Stimulated activated CD4-positive, alpha-beta T cell treated with anti-CD3 and anti-CD28 coated beads, Interleukin-2, amount 100 ng/mL, for 4 hours (primary cell): Measurements from ENCODE around the gene DGKH.
"Not testable (repeated sequence)": the region's sequence is repeated elsewhere in the genome, so short reads cannot be mapped to it uniquely, and the experiment has no call there.

ENCODE experiments used
- DNase-seq: peaks from one replicate; pipeline ENCODE4 v3.0.0-alpha.2; 2020; ENCODE audit warnings: low read depth

The DGKH gene

DNA sequence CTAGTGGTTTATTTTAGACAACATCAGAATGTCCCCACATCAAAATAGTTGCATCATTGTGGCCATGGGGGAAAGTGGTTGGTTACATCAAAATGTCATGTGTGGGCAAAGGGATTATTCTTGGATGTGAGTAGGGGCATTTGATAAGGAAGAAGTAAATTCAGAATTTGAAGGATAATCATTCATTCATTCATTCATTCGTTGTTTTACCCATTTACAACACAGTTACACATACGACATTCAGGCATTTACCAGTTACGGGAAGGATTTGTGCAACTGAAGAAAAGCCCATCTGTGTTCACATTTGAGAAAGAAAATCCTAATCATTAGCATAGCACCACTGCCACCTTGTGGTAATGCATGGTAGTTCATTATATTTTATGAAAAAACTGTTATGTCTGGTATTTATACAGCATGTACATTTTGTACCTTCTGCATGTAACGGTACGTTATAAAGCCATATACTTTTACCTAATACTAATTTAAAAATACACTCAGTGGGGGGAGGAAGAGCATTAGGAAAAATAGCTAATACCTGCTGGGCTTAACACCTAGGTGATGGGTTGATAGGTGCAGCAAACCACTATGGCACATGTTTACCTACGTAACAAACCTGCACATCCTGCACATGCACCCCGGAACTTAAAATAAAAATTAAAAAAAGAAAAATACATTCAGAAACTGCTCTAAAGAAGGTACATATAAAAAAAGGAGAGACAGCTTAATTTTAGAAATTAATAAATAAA lies 62.1 kb downstream of the DGKH start:
- peak; percentile 26 for DNase-seq

DNA sequence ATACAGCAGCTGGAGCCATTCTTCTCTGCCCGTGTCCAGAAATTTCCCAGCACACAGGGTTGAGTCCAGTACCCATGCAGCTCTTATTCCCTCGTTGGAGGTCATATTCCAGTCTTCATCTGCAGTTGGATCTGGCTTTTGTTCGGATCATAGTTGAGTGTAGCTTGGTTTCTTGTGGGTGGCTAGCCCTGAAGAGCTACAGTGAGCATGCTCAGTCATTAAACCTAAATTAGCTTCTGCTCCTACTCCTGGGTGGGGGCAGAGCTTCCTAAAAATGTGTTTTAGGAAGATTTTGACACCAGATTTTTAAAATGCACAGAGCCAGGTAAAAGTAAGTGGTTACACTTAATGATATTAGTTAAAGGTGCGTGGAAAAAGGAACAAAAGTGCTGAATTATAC lies 64.4 kb downstream of the DGKH start:
- no peak for DNase-seq

GRCh38 chr13:42113478-42113877 lies 65.0 kb downstream of the DGKH start:
- no peak for DNase-seq

DNA sequence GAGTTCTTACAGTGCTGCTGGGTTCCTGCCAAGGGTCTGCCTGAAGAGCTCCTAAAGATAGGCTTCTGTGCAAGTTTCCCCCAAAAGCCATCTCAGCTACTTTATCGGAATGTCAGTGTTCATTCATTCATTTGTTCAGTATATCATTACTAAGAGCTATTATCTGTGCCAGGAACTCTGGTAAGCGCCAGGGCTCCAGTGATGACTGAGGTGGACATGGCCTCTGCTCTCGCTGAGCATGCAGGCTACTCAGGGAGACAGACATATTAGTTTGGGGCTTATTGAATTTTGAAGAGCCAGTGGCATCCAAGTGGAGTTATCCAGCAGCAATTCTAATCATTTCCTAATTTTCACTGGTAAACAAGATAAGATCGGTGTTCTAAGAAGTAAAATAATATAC lies 65.8 kb downstream of the DGKH start:
- no peak for DNase-seq

- no peak for DNase-seq
These were observed 66.5 kb downstream of the DGKH start for GRCh38 chr13:42114912-42115311.

DNA sequence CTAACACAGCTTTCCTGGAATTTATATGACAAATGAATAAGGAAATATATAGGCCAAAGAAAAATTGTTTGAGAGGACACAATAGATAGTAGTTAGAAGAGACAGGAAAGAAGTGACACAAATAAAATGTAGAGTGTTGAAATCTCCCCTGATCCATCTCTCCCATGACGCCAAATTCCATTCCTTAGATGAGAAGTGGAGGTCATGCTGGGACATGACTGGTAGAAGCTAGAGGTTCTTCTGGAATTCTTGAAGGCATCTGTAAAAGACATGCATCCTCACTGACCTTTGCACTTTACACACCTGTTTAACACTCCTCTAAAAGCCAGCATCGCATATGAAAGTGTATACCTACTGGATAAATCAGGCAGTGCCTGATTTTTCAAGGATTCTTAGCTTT lies 67.8 kb downstream of the DGKH start:
- DNase-seq: no peak

DNA sequence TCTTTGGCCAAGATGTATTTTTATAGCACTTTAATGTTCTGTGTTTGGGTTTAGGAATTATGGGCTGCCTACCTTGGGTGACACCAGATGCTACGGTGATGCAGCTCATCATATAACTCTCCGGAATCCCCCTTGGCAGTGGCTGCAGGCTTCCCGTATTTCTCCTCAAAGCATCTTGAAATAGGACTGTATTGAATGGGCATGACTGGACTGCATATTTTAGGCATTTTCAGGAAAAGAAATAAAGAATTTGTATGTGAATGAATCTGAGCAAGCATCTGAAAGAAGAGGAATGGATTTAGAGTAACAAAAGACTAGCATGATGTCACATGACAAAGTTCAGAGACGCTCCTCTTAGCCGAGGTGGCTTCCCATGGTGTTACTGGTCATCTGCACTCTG lies 70.6 kb downstream of the DGKH start:
- DNase-seq: no peak

GRCh38 chr13:42119875-42120274 lies 71.4 kb downstream of the DGKH start:
- no peak for DNase-seq

DNA sequence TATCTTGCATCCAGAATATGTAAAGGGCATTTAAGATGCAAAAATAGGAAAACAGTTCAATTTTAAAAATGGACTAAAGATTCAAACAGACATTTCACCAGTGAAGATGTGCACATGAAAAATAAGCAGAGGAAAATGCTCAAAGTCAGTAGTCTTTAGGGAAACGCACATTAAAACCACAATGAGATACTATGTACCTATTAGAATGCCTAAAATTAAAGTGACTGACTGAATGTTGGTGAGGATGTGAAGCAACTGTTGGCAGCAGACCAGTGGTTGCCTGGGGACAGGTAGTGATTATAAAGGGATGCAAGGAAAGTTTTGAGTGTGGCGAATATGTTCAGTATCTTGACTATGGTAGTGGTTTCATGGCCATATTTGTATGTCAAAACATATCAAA lies 75.2 kb downstream of the DGKH start:
- DNase-seq: no peak

GRCh38 chr13:42125046-42125445 lies 76.6 kb downstream of the DGKH start:
- no peak for DNase-seq

DNA sequence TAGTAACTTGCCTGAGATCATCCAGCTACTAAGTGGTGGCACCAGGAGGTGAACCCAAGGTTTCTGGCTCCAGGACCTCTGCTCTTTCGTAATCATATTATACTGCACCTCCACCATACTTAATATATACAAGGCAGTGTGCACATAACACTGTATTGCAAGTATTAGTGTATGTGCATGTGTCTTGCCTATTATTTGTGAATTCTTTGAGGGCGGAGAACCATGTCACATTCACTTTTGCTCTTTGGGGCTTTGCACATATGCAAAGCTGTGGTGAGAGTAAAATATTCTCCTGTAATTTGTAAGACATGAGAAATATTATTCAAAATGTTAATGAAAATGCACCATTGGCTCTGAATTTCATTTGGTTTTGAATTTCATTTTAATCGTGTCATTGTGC lies 78.6 kb downstream of the DGKH start:
- no peak for DNase-seq

DNA sequence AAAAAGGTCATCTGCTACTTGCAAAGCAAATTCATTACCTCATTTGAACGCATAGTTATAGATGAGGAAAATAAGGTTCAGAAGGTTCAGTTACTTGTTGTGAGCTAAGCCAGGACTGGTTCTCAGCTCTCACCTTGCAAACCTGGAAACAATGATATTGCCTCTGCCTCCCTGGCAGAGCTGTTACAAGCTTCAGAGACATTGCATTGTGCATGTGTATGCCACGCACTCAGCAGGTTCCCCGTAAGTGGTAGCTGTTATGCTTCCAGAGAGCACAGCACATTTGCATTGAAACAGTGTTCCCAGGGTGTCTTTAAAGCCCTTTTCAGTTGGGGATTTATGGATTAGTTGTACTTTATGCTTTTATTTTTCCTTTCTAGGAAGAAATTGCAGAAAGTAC lies 80.6 kb downstream of the DGKH start:
- DNase-seq: no peak

DNA sequence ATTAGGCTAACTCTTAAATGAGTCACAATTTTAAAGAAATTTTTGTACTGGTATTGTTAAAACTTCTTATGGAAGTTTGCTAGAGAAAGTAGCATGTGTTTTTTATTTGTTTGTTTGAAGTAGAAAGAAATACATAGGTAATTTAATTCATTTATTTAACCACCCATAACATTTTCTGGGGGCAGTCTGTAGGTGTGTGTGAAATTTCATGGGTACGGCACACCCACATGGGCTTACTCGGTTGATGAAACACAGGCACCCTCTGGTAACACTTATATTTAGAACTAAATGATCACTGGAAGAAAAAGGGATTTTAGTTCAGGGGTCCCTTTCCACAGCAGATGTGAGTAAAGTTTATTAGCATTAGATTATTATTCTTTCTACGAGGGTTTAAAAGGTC lies 88.1 kb downstream of the DGKH start:
- DNase-seq: no peak

DNA sequence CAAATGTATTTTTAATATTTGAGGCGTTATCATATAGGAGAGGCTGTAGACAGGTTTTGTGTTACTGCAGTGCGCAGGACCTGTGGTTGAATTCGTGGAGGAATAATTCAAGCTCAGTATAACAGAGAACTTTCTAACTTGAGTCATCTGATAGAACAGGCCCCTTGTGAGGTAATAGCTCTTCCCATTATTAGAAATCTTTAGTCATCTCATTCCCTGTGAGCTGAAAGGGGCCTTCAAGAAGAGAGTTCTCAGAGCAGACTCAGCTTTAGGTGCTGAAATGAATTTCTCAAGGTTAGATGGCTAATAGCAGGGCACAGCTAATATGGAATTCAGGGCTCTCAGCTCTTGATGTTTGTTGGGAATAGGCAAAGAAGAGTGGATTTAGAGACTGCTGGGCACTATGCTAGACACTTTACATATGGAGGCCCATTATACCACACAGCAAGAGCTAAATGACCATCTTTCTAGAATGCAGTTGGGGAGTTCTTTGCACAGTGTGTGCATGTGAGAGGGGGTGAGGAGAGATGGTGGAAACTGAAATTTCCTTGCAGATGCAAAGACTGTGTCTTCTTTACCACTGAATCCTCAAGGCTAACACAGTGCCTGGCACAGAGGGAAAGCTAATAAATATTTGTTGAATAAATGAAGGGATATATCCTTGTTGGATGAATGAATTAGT lies 89.5 kb downstream of the DGKH start:
- DNase-seq: no peak

GRCh38 chr13:42140494-42140893 lies 92.0 kb downstream of the DGKH start:
- DNase-seq: no peak

GRCh38 chr13:42141052-42141451 lies 92.6 kb downstream of the DGKH start:
- not testable (repeated sequence) for DNase-seq

GRCh38 chr13:42146359-42146758 lies 97.9 kb downstream of the DGKH start:
- no peak for DNase-seq

- DNase-seq: no peak
These were observed 100.1 kb downstream of the DGKH start for GRCh38 chr13:42148538-42148937.

DNA sequence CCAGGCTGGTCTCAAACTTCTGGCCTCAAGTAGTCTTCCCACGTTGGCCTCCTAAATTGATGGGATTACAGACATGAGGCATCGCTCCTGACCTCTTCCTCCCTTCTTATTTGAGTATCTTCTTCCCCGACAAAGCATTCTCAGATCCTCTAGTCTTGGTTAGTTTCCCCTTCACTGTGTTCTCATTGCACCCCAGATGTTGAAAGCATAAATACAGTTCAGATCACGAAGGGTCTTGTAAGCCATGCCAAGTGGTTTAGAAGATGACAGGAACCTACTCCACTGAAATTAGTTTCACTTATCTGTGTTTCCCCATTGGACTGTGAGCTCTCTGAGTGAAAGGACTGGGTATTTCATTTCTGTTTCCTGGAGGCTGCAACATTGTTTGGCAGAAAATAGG lies 100.7 kb downstream of the DGKH start:
- DNase-seq: no peak

DNA sequence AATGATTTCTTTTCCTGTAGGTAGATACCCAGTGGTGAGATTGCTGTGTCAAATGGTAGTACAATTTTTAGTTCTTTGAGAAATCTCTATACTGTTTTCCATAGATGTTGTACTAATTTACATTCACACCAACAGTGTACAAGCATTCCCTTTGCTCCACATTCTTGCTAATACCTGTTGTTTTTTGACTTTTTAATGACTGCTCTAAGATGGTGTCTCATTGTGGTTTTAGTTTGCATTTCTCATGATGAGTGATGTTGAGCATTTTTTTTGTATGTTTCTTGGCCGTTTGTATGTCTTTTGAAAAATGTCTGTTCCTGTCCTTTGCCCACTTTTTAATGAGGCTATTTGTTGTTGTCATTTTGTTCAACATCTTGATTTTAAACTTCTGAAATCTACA lies 103.3 kb downstream of the DGKH start:
- no peak for DNase-seq

DNA sequence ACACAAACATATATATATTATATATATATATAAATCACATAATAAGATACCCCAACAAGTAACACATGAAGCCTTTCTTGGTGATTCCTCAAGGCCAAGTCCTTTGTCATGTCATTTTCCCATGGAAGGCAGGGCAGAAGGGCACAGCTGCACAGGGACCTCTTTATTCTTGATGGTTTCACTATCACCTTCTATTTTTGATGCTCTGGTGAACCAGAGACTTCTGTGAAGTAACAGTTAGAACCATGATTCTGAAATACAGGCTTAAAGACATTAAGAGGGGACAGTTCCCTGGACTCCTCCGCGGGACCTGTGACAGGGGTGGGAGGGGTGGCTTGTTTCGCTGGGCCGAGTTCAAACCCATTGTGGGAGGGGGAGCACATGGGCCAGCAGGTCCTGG lies 104.0 kb downstream of the DGKH start:
- DNase-seq: no peak

GRCh38 chr13:42153199-42154113 lies 105.0 kb downstream of the DGKH start:
- DNase-seq: no peak

- DNase-seq: no peak
These were observed 106.8 kb downstream of the DGKH start for GRCh38 chr13:42155251-42155650.
